SK-N-MC (cell line): ENCODE results near the gene SUN2.
A peak's percentile ranks its signal among the peaks of the same experiment; 100 is the strongest.

ENCODE experiments used
- DNase-seq: peaks from one replicate; pipeline ENCODE4 v3.0.0-alpha.2; 2011; ENCODE audit warnings: low read depth, low spot score
- H3K27ac ChIP-seq: fragments of 200-600 bp; sonication (generic); 2 replicates; pipeline ENCODE4 v1.5.1; 2016; ENCODE audit warnings: mixed run types
- H3K36me3 ChIP-seq: fragments of 200-600 bp; sonication (generic); 2 replicates; pipeline ENCODE4 v1.6.1; 2017; ENCODE audit warnings: antibody characterized with exemption, low read length, mixed read lengths; ENCODE audit not compliant: insufficient read depth
- H3K4me3 ChIP-seq: fragments of 200-600 bp; sonication (generic); 2 replicates; pipeline ENCODE4 v1.5.1; 2016
- H3K9ac ChIP-seq: fragments of 200-600 bp; sonication (generic); 2 replicates; pipeline ENCODE4 v1.8.0; 2017; ENCODE audit warnings: mixed run types, mixed read lengths; ENCODE audit not compliant: insufficient read length
- H3K9me3 ChIP-seq: fragments of 200-600 bp; sonication (generic); 2 replicates; pipeline ENCODE4 v1.6.1; 2017; ENCODE audit warnings: low read depth, mild to moderate bottlenecking, antibody characterized with exemption, low read length, moderate library complexity, mixed read lengths
- EZH2 ChIP-seq: fragments of 200-600 bp; sonication (generic); IDR thresholded peaks from one replicate; pipeline ENCODE4 v1.6.1; 2017; ENCODE audit warnings: antibody characterized with exemption
- FOXP2 ChIP-seq: optimal IDR thresholded peaks from 2 replicates; pipeline ENCODE3; 2011; ENCODE audit warnings: mild to moderate bottlenecking, moderate library complexity; ENCODE audit not compliant: insufficient read depth; ENCODE audit errors: extremely low read length, control extremely low read depth
- POLR2AphosphoS5 ChIP-seq: IDR thresholded peaks from 2 replicates; pipeline ENCODE4 v1.6.1; 2012; ENCODE audit warnings: mild to moderate bottlenecking, low read depth, low read length, borderline replicate concordance

Gene SUN2

GRCh38 chr22:38725900-38726655 lies 29.7 kb downstream of the SUN2 start:
- Histone ChIP-seq H3K4me3 (no peak overlapping the region), H3K9ac (no peak overlapping the region), H3K36me3 (peaks cover 96% of the 10 kb centered on the region), H3K9me3 (no peaks in the 10 kb centered on the region), H3K27ac (no peak overlapping the region)
- no peak for DNase-seq
- no peak for TF ChIP-seq EZH2
- no peak for TF ChIP-seq FOXP2
- TF ChIP-seq POLR2AphosphoS5 = no peak

GRCh38 chr22:38724926-38725571 lies 30.7 kb downstream of the SUN2 start:
- Histone ChIP-seq H3K36me3 (peaks cover 95% of the 10 kb centered on the region), H3K27ac (no peak overlapping the region), H3K9me3 (no peaks in the 10 kb centered on the region), H3K4me3 (no peak overlapping the region), H3K9ac (no peak overlapping the region)
- no peak for DNase-seq
- no peak for TF ChIP-seq FOXP2
- TF ChIP-seq EZH2 = no peak
- TF ChIP-seq POLR2AphosphoS5 = no peak

GRCh38 chr22:38724176-38724575 lies 31.6 kb downstream of the SUN2 start:
- Histone ChIP-seq H3K4me3 (no peak overlapping the region), H3K36me3 (peaks cover 90% of the 10 kb centered on the region), H3K9ac (no peak overlapping the region), H3K27ac (no peak overlapping the region), H3K9me3 (no peaks in the 10 kb centered on the region)
- TF ChIP-seq POLR2AphosphoS5 (no peak), EZH2 (no peak), FOXP2 (no peak)
- DNase-seq = no peak

- no peak for TF ChIP-seq FOXP2
- Histone ChIP-seq H3K36me3 (peaks cover 84% of the 10 kb centered on the region), H3K27ac (no peak overlapping the region), H3K9me3 (no peaks in the 10 kb centered on the region), H3K9ac (no peak overlapping the region), H3K4me3 (no peak overlapping the region)
- DNase-seq = no peak
These were observed 34.2 kb downstream of the SUN2 start for GRCh38 chr22:38721551-38721950.

GRCh38 chr22:38720350-38720749 lies 35.4 kb downstream of the SUN2 start:
- no peak overlapping the region for H3K9ac ChIP-seq
- H3K9me3 ChIP-seq = no peaks in the 10 kb centered on the region
- peaks cover 79% of the 10 kb centered on the region for H3K36me3 ChIP-seq
- H3K27ac ChIP-seq = no peak overlapping the region
- DNase-seq = no peak
- no peak overlapping the region for H3K4me3 ChIP-seq
- TF ChIP-seq POLR2AphosphoS5 (no peak), EZH2 (no peak), FOXP2 (no peak)

- H3K9ac ChIP-seq = no peak overlapping the region
- no peak overlapping the region for H3K4me3 ChIP-seq
- DNase-seq = no peak
- peaks cover 68% of the 10 kb centered on the region for H3K36me3 ChIP-seq
- no peaks in the 10 kb centered on the region for H3K9me3 ChIP-seq
- H3K27ac ChIP-seq = no peak overlapping the region
- TF ChIP-seq EZH2 = no peak
- TF ChIP-seq FOXP2 = no peak
- no peak for TF ChIP-seq POLR2AphosphoS5
These were observed 36.6 kb downstream of the SUN2 start for GRCh38 chr22:38719196-38719595.

- H3K27ac ChIP-seq = peak overlapping the region; percentile 34; the same call in 1 of the 2 replicates
- no peak overlapping the region for H3K4me3 ChIP-seq
- no peaks in the 10 kb centered on the region for H3K9me3 ChIP-seq
- no peak for TF ChIP-seq EZH2
- no peak for TF ChIP-seq POLR2AphosphoS5
- no peak for TF ChIP-seq FOXP2
- H3K9ac ChIP-seq = no peak overlapping the region
- no peak for DNase-seq
- peaks cover 60% of the 10 kb centered on the region for H3K36me3 ChIP-seq
These were observed 37.4 kb downstream of the SUN2 start for GRCh38 chr22:38718414-38718813.

GRCh38 chr22:38717244-38717643 lies 38.6 kb downstream of the SUN2 start:
- H3K27ac ChIP-seq = peak overlapping the region; percentile 34; the same call in 1 of the 2 replicates
- H3K36me3 ChIP-seq = peaks cover 48% of the 10 kb centered on the region
- no peak for TF ChIP-seq POLR2AphosphoS5
- TF ChIP-seq FOXP2 = no peak
- no peak for TF ChIP-seq EZH2
- H3K9ac ChIP-seq = no peak overlapping the region
- no peak for DNase-seq
- no peaks in the 10 kb centered on the region for H3K9me3 ChIP-seq
- H3K4me3 ChIP-seq = no peak overlapping the region
